GM04504 (cell line): Measurements from ENCODE around the gene ANKLE1.

Experiments used
- DNase-seq: peaks from one replicate; pipeline ENCODE4 v3.0.0-alpha.2; 2012; ENCODE audit warnings: low read depth

ANKLE1 gene

GRCh38 chr19:17327654-17328516, 46.2 kb downstream of the ANKLE1 start:
- no peak for DNase-seq

- DNase-seq = no peak
Measured at GRCh38 chr19:17328517-17329365, 47.0 kb downstream of the ANKLE1 start.

DNA sequence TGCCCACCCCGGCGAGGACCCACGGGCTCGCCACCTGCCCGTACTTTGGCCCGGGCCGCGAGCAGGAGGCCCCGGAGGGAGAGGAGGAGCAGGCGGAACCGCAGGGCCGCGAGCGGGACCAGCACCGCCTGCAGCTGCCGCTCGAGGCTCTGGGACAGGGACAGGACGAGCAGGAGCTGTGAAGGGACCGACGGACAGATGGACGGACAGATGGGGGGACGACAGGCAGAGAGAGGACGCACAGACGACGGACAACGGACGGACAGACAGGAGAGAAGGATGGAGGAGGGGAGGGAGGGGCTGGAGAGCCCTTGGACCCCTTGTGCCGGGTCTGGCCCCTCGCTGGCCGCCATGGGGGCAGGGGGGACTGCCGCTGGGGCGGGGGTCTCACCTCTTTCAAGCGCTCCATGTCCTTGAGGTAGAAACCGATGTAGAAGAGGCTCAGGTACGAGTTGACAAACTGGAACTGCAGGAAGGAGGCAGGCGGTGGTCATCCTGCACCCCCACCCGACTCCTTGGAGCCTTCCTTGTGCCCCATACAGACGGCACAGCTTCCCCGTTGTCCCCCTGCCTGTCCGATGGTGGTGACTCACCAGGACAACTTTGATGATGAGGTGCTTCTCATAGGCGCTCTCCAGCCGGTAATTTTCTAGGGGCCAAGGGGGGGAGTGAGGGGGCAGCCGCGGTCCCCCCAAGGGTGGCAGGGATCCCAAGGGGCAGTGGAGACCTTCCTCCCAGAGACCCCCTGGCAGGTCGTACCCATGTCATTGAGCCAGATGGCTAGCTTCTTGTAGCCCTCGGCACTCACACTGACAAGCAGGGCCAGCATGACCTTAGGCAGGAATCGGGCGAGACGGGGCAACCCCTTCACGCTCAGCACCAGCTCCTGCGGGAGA, 47.9 kb downstream of the ANKLE1 start:
- DNase-seq = no peak

GRCh38 chr19:17330262-17331044, 48.8 kb downstream of the ANKLE1 start:
- no peak for DNase-seq

GRCh38 chr19:17331045-17331558, 49.4 kb downstream of the ANKLE1 start:
- no peak for DNase-seq

GRCh38 chr19:17332360-17332676, 50.6 kb downstream of the ANKLE1 start:
- DNase-seq = no peak

GRCh38 chr19:17332677-17333581, 51.2 kb downstream of the ANKLE1 start:
- no peak for DNase-seq

DNA sequence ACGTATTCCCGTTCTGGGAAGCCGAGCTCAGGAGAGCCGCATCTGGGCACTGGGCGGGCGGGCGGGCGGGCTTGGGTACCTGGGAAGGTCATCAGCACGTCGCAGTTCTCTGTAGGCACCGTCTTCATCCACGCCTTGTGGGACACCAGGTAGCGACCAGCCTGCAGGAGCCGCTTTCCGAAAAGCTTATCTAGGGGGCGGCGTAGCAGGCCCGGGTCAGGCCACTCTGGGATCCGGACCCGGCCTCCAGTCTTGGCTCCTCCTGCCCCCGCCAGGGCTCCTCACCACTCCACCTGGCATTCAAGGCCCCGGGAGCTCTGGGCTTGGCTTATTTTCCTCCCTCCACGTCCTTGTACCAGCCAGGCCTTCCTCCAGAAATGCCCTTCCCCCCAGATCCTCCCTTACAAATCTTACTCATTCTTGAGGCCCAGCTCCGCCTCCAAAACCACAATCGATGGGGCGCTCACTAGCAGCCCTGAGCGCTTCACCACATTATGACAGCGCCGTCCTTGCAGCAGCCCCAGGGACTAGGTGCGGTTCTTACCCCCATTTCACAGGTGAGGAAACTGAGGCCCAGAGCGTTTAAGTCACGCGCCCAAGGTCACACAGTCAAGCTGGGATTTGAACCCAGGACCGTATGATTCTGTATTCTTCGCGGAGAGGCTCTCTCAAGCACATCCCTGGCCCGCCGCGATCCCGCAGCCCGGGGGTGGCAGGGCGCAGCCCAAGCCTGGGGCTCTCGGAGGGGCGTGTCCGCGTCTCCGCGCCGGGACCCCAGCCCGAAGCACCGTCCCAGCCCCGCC, 52.1 kb downstream of the ANKLE1 start:
- peak; percentile 48 for DNase-seq

- peak; percentile 97 for DNase-seq
Measured at GRCh38 chr19:17334414-17335409, 53.0 kb downstream of the ANKLE1 start, which contains the start of gene ANO8. Gene ANO8, minus strand, starts transcription at chr19:17334855. Its CDS starts 185 bp downstream, at chr19:17334670.

DNA sequence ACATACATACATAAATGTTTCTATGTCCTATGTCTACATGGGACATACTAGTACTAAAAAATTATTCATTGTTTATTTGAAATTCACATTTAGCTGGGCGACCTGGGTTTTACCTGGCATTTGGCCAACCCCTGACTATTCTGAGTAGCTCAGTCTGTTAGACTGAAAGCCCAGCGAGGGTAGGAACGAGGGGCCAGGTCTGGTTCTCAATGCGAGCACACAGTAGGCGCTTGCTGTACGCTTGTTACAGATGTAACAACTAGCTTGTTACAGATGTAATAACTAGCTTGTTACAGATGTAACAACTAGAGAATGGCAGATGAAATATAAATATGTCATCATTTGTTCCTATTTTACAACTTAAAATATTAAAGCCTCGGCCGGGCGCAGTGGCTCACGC, 53.9 kb downstream of the ANKLE1 start:
- no peak for DNase-seq
